NCI-H2196 treated with DMSO at 0.1 percent for 48 hours (cell line): ENCODE results near the gene TERT.

Experiments
- DNase-seq: peaks from one replicate; lab custom pipeline; 2025; ENCODE audit not compliant: unreplicated experiment; lab: John Stamatoyannopoulos, UW

Gene TERT

GRCh38 chr5:1209896-1210776 lies 84.7 kb downstream of the TERT start:
- DNase-seq, result no peak

DNA sequence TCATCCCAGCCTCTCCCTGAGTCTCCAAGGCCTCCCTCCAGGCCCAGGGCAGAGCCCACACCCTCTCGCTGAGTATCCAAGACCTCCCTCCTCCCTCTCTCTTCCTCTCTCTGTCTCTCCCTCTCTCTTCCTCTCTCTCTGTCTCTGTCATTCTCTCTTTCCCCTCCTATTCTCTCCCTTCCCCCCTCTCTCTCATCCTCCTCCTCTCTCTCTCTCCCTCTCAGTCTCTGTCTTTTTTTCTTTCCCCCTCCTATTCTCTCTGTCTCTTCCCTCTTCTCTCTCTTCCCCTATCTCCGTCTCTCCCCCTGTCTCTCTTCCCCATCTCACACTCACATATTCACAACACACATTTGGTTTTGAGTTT lies 85.4 kb downstream of the TERT start:
- DNase-seq, result no peak

DNA sequence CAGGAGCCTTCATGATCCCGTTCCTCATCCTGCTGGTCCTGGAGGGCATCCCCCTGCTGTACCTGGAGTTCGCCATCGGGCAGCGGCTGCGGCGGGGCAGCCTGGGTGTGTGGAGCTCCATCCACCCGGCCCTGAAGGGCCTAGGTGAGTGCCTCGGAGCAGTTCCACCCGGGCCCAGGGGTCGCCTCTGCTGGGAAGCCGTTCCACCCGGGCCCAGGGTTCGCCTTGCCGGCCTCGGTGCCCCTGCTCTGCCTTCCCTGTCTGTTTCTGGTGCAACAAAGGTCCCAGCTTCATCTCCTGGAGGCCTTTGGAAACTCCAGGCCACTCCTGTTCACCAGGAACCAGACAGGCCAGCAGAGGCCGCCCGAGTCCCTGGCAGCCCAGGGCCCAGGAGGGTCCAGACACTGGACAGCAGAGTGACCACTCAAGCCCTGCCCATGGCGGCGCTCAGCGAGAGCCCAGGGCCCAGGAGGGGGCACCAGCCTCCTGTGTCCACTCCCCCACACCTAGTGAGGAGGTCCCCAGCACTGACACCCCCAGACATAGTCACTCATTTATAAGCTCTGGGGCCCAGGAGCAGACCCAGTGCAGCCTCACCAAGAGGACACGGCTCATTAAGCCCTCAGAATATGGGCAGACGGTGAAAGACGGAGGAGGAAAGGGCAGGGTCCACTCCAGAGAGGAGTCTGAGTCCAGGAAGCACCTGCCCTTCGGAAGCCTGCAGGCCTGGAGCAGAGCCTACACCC lies 86.0 kb downstream of the TERT start:
- DNase-seq, result peak; percentile 58

GRCh38 chr5:1208221-1208742 lies 86.6 kb downstream of the TERT start:
- DNase-seq, result no peak

DNA sequence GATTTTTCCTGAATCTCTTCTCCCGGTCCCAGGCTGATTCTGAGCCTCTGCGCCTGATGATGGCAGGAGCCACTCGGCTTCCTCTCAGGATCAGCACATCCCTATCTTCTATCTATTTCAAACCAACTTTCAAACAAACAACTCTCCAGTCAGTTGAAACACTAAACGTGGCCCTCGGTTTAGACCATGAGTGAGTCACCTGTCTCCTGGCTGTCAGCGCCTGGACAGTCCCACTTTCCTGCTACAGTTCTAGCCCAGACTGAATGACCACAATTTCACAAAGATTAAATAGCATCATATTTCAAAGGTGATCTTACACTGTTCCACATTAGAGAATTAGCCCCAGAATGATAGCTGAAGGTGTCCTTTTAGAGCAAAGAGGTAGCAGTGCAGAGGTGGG lies 87.3 kb downstream of the TERT start:
- DNase-seq, result no peak

DNA sequence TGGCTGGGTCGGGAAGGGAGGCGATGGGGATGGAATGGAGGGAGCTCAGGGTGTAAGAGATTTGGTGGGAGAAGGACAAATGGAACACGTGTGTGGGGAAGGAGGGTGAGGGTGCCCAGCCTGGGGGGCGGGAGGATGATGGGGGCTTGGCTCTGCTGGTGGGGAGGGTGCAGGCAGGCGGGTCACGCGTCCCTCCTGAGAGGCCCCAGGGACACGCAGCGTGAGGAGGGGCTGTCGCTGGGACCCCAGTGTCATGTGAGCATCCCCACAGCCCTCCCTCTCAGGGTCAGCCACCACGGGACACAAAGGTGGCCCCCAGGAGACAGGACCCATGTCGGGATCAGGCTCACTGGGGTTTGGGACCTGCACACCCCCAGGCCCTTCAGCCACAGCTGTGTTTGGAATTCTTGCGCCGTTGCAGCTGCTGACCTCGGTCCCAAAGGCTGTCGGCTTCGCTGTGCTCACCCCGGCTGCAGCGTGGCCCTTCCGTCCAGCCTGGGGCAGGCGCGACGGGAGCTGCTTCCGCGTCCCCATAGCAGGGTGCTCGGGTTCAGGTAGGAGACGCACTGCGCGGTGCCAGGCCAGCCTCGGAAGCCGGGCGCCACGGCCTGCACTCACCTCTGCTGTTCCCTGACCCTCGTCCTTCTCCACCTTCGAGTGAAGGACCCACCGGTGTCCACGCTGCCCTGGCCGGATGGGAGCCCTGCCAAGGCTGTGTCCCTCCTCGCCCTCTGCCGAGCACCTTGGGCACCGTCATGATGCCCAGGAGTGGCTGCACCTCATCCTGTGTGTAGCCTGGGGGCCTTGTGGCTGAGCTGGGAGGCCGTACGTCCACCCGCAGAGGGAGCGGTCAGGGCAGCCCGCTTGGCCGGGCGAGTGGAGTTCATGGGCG lies 88.1 kb downstream of the TERT start:
- no peak for DNase-seq

- no peak for DNase-seq
These were observed 89.3 kb downstream of the TERT start for GRCh38 chr5:1205255-1206180.

DNA sequence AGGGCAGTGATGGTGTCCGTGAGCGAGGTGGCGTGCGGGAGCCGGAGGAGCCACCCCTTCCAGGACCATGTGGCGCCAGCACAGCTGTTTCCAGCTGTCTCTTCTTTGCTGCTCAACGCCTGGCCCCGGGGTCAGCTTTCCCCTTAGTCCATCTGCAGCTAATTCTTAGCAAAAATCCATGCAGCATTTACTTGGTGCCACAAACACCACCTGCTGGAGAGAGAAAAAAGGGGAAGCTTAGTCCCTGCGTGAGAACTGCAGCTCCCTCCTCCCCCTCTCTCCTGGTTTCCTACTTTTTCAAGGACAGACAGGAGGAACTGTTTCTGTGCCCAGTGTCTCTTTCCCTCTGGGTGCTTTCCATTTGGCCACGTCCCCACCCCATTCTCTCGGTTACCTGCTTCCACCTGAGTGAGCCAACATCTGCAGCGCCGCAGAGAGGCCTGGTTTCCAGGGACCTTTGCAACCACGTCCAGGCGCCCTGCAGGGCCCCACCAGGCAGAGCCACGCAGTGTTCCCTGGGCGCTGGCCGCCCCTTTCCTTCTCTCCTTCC lies 90.1 kb downstream of the TERT start:
- peak; percentile 22 for DNase-seq

GRCh38 chr5:1203968-1204692 lies 90.7 kb downstream of the TERT start:
- DNase-seq, result no peak

DNA sequence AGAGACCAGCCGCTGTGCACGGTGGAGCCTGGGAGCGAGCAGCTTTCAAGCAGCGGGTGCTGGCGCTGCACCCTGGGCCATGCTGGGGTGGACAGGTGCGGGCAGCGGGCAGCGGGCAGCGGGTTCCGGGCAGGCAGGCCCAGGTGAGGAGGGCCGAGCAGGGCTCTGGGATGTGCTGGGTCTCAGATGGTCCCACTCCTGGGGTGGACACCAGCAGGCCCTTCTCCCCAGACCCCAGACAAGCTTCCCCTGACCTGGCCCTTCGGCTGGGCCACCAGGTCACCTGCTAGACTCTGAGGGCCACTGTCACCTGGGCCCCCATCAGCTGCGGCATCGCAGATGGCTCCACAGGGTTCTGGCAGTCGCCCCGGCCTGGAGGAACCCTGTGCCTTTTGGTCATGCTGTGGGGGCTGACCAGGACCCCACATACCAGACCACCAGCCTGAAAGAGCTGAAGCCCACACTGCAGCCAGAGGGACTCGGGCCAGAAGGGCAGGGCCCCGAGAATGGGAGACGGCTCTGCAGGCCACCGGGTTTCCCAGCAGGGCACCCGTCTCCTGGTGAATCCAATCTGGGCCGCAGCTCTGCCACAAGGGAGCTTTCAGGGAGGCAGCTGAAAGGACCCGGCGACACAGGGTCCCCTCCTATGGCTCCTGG lies 91.4 kb downstream of the TERT start:
- DNase-seq, result no peak
